ENCODE results near the gene ACAP2.

Gene ACAP2

GRCh38 chr3:195334967-195335366 is 107.9 kb downstream of the ACAP2 start:
- TF ChIP-seq, protein P1, sequence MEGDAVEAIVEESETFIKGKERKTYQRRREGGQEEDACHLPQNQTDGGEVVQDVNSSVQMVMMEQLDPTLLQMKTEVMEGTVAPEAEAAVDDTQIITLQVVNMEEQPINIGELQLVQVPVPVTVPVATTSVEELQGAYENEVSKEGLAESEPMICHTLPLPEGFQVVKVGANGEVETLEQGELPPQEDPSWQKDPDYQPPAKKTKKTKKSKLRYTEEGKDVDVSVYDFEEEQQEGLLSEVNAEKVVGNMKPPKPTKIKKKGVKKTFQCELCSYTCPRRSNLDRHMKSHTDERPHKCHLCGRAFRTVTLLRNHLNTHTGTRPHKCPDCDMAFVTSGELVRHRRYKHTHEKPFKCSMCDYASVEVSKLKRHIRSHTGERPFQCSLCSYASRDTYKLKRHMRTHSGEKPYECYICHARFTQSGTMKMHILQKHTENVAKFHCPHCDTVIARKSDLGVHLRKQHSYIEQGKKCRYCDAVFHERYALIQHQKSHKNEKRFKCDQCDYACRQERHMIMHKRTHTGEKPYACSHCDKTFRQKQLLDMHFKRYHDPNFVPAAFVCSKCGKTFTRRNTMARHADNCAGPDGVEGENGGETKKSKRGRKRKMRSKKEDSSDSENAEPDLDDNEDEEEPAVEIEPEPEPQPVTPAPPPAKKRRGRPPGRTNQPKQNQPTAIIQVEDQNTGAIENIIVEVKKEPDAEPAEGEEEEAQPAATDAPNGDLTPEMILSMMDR (conservative IDR thresholded peaks at IDR 0.05; ENCODE audit: low read depth, low read length) = no peak
- DNase-seq (ENCODE audit: low read depth) = no peak

DNA sequence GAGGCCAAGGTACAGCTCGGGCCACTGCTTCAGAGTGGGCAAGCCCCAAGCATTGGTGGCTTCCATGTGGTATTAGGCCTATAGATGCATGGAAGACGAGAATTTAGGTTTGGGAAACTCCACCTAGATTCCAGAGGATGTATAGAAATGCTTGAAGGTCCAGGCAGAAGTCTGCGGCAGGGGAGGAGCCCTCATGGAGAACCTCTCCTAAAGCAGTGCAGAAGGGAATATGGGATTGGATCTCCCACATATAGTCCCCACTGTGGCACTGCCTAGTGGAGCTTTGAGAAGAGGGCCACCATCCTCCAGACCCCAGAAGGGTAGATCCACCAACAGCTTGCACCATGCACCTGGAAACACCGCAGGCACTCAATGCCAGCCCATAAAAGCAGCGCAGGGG is 123.8 kb downstream of the ACAP2 start:
- TF ChIP-seq, protein P1 (conservative IDR thresholded peaks at IDR 0.05; ENCODE audit: low read depth, low read length) = no peak
- H3K4me3 ChIP-seq (ENCODE audit: low read length) = no peak overlapping the region
- no peak for DNase-seq (ENCODE audit: low read depth)

More at GRCh38 chr3:195334967-195335366, 107.9 kb downstream of the ACAP2 start:
- H3K4me3 ChIP-seq (ENCODE audit: low read length) = no peak overlapping the region

DNA sequence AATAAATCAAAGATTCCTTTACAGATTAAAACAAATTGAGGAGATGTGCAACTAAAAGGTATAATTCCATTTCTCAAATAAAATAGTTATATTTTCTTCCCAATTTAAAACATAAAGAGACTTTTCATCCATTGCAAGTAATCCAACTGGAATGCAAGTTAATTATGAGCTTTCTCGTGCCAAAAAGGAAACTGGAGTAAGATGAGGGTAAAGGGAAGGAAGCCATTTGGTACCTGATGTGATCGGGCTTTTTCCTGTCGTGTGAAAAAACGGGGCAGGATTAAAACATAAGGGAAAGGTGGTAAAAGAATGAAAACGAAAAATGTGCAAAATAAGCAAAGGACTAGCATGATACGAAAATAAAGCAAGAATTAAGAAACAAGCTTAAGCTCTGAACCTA is 130.1 kb downstream of the ACAP2 start:
- no peak overlapping the region for H3K4me3 ChIP-seq (ENCODE audit: low read length)
- TF ChIP-seq, protein P1 (conservative IDR thresholded peaks at IDR 0.05; ENCODE audit: low read depth, low read length) = no peak
- no peak for DNase-seq (ENCODE audit: low read depth)

- TF ChIP-seq, protein P1 (conservative IDR thresholded peaks at IDR 0.05; ENCODE audit: low read depth, low read length) = no peak
- no peak for DNase-seq (ENCODE audit: low read depth)
These were observed 135.1 kb downstream of the ACAP2 start for GRCh38 chr3:195307711-195308110.

DNA sequence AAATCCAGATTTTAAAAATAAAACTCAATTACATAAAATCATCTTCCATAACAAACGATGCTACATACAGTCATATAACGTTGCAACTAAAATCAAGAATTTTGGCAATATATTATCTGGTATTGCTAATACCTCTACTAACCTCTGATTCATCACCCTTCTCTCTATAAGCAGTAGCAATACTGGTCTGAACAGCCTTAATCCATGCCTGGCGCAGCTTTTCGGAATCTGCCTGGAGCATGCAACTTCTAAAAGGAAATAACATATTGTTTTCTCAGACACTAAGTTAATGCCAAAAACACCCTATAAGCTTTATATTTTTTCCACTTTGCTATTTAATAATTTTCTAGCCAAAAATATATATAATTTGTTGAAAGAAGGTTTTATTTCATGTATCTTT is 136.5 kb downstream of the ACAP2 start:
- H3K4me3 ChIP-seq (ENCODE audit: low read length) = no peak overlapping the region
- TF ChIP-seq, protein P1 (conservative IDR thresholded peaks at IDR 0.05; ENCODE audit: low read depth, low read length) = no peak
- no peak for DNase-seq (ENCODE audit: low read depth)

More at GRCh38 chr3:195307711-195308110, 135.1 kb downstream of the ACAP2 start:
- no peak overlapping the region for H3K4me3 ChIP-seq (ENCODE audit: low read length)

- TF ChIP-seq, protein P1 (conservative IDR thresholded peaks at IDR 0.05; ENCODE audit: low read depth, low read length) = no peak
- DNase-seq (ENCODE audit: low read depth) = no peak
- H3K4me3 ChIP-seq (ENCODE audit: low read length) = no peak overlapping the region
These were observed 140.4 kb downstream of the ACAP2 start for GRCh38 chr3:195302431-195302830.

DNA sequence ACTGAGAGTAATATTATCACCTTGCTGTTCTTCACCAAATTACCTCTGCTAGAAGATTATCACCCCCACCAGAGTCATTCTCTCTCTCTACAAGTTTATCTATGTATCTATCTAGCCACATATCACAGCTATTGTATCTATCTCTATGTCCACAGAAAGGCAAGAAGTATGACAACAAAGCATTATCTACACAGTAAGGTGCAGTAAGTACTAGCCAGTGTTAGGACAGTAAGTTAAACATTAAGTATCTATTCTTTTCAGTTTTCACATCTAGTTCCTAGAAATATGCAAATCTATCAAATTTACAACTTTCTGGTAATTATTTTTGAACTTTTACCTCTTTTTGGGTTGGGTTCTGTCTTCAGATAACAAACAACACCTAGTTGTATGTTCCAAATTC is 145.4 kb downstream of the ACAP2 start:
- TF ChIP-seq, protein P1 (conservative IDR thresholded peaks at IDR 0.05; ENCODE audit: low read depth, low read length) = no peak
- no peak for DNase-seq (ENCODE audit: low read depth)
- no peak overlapping the region for H3K4me3 ChIP-seq (ENCODE audit: low read length)

Data from retinal pigment epithelial cell (primary cell).